Measurements from ENCODE around the gene BEAN1. TPM values are rescaled to one million over a fixed set of nuclear protein-coding genes. Genes with fewer than 3 reads are reported as not detected.

The BEAN1 gene
- total RNA-seq, 1 experiment from 2014 or later = 0.24 TPM

DNA sequence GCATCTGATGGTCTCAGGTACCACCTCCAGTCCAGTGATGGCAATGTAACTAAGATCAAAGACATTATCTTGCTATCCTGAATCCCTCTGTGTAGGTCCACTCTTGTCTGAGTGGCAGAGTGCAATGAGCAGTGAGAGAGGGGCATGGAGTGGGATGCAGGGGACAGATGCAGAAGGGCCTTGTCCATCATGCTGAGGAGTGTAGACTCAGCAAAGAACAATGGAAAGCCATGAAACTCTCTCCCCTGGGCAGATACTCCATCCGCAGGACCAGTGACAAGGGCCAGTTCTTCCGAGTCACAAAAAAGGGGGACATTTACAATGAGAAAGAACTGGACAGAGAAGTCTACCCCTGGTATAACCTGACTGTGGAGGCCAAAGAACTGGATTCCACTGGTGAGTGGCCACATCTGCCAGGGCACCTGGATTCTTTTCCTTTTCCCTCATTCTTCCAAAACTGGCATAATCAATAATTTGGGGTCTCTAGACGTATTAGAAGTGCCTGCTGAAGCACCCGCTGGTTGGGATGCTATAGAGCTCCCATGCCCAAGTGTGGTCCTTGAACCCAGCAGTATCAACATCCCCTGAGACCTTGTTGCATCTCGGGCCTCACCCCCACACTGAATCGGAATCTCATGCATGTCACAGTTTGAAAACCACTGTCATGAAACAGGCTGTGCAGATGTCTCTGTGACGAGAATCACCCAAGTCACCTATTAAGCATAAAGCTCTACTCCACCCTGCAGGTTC, 31.1 kb upstream of the BEAN1 start:
- no peak overlapping the region for H3K4me3 Mint-ChIP-seq
- TF ChIP-seq, protein P1, sequence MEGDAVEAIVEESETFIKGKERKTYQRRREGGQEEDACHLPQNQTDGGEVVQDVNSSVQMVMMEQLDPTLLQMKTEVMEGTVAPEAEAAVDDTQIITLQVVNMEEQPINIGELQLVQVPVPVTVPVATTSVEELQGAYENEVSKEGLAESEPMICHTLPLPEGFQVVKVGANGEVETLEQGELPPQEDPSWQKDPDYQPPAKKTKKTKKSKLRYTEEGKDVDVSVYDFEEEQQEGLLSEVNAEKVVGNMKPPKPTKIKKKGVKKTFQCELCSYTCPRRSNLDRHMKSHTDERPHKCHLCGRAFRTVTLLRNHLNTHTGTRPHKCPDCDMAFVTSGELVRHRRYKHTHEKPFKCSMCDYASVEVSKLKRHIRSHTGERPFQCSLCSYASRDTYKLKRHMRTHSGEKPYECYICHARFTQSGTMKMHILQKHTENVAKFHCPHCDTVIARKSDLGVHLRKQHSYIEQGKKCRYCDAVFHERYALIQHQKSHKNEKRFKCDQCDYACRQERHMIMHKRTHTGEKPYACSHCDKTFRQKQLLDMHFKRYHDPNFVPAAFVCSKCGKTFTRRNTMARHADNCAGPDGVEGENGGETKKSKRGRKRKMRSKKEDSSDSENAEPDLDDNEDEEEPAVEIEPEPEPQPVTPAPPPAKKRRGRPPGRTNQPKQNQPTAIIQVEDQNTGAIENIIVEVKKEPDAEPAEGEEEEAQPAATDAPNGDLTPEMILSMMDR (conservative IDR thresholded peaks at IDR 0.05) = no peak
- DNase-seq = no peak

More for the DNA sequence above, 31.1 kb upstream of the BEAN1 start:
- H2BK120ac ChIP-seq (ENCODE audit: low read depth, low read length, poor library complexity, severe bottlenecking) = no peak overlapping the region
- no CpG with 5 or more reads among the region's 7 CpGs for WGBS (ENCODE audit: extremely low coverage, insufficient read length, low lambda C conversion rate)
- no peak overlapping the region for H3T11ph ChIP-seq (ENCODE audit: low read length)
- no peaks in the 10 kb centered on the region; the same call in 1 of the 2 replicates for H3K4me1 ChIP-seq (ENCODE audit: insufficient read depth, low read length)
- no peaks in the 10 kb centered on the region for H3K79me1 ChIP-seq (ENCODE audit: insufficient read depth, low read depth, low read length, poor library complexity, severe bottlenecking)
- no peak overlapping the region for H2AFZ ChIP-seq (ENCODE audit: low read length)
- no peak overlapping the region for H4K91ac ChIP-seq (ENCODE audit: insufficient read length, low read depth, low read length)
- H3K36me3 Mint-ChIP-seq (ENCODE audit: insufficient read depth in 1 of 3, low read depth in 3 of 3) = no peaks in the 10 kb centered on the region; a peak in 1 of 7 replicates
- H3K27ac ChIP-seq (ENCODE audit: insufficient read length, low read depth, low read length) = no peak overlapping the region
- H4K8ac ChIP-seq (replicated peaks; ENCODE audit: insufficient read length, low read depth, low read length) = no peak overlapping the region
- H2AK5ac ChIP-seq (ENCODE audit: insufficient read length, low read length) = no peak overlapping the region
- no peak overlapping the region for H4K5ac ChIP-seq (ENCODE audit: insufficient read length, low read depth, low read length)
- H3K27ac Mint-ChIP-seq = peak overlapping the region in 1 of 3 experiments; percentile 56; a peak in 1 of 7 replicates
- no peak overlapping the region for H3K4ac ChIP-seq (ENCODE audit: low read depth, low read length)
- H3K4me1 Mint-ChIP-seq = peaks cover 9 to 12% of the 10 kb centered on the region in 2 experiments
- H3K14ac ChIP-seq (ENCODE audit: insufficient read depth, low read length) = no peak overlapping the region
- H3K9me3 Mint-ChIP-seq = no peaks in the 10 kb centered on the region
- no peak overlapping the region for H3K23ac ChIP-seq (ENCODE audit: insufficient read length, low read depth, low read length)
- no peaks in the 10 kb centered on the region for H3K27me3 ChIP-seq (ENCODE audit: insufficient read depth, low read length)
- peaks cover 5% of the 10 kb centered on the region for H3K27me3 Mint-ChIP-seq (ENCODE audit: low read depth)
- H3K9ac ChIP-seq (ENCODE audit: extremely low read depth, insufficient read length, low read length) = no peak overlapping the region
- no peaks in the 10 kb centered on the region for H3K9me3 ChIP-seq (ENCODE audit: control insufficient read depth, low read depth, low read length)
- H3K79me2 ChIP-seq (ENCODE audit: insufficient read depth, low read length) = no peaks in the 10 kb centered on the region
- H2BK5ac ChIP-seq (ENCODE audit: insufficient read length, low read length) = no peak overlapping the region
- no peak overlapping the region for H2BK20ac ChIP-seq (ENCODE audit: low read depth, low read length, poor library complexity, severe bottlenecking)
- H3K4me2 ChIP-seq (ENCODE audit: insufficient read depth, insufficient read length, low read length) = no peak overlapping the region
- H4K20me1 ChIP-seq (ENCODE audit: control insufficient read depth, insufficient read depth, insufficient read length) = no peaks in the 10 kb centered on the region
- no peak overlapping the region for H3K18ac ChIP-seq (ENCODE audit: insufficient read length, low read depth, low read length)
- no peaks in the 10 kb centered on the region for H3K23me2 ChIP-seq (ENCODE audit: insufficient read length, low read depth, low read length, poor library complexity, severe bottlenecking)
- no peak overlapping the region for H2BK12ac ChIP-seq (ENCODE audit: insufficient read length, low read depth, low read length)
- H3K56ac ChIP-seq (ENCODE audit: insufficient read length, low read depth, low read length) = no peak overlapping the region
- no peak overlapping the region for H2BK15ac ChIP-seq (ENCODE audit: low read depth, low read length)
